K562 (cell line): ENCODE measurements around the gene WNT6. TPM values are rescaled to one million over a fixed set of nuclear protein-coding genes. Genes with fewer than 3 reads are reported as not detected.

Source experiments
- CBFA2T3 ChIP-seq: fragments of 450-650 bp; IDR thresholded peaks from 2 replicates; pipeline ENCODE4 v1.6.1; 2017
- GTF2A2 ChIP-seq: IDR thresholded peaks from 2 replicates; pipeline ENCODE4 v1.6.1; 2016; ENCODE audit warnings: mild to moderate bottlenecking, missing genetic modification characterization, missing compliant biosample characterization
- HNRNPUL1 ChIP-seq: fragments of 200-400 bp; formaldehyde crosslinking; IDR thresholded peaks from 2 replicates; pipeline ENCODE4 v1.6.1; 2017; ENCODE audit warnings: low read length
- NFE2L1 ChIP-seq: fragments of 450-650 bp; IDR thresholded peaks from 2 replicates; pipeline ENCODE4 v1.6.1; 2016; ENCODE audit warnings: missing genetic modification characterization, low read depth, mild to moderate bottlenecking, missing compliant biosample characterization, moderate library complexity, borderline replicate concordance
- THRA ChIP-seq: fragments of 450-650 bp; IDR thresholded peaks from 2 replicates; pipeline ENCODE4 v1.6.1; 2017; ENCODE audit warnings: mild to moderate bottlenecking, moderate library complexity
- ZNF699 ChIP-seq: fragments of 250-450 bp; sonication (Bioruptor Pico); IDR thresholded peaks from 2 replicates; pipeline ENCODE4 v1.8.0; 2021; ENCODE audit warnings: mild to moderate bottlenecking, moderate library complexity; ENCODE audit not compliant: insufficient replicate concordance
- polyA plus RNA-seq, 8 experiments: library from polyadenylated mRNA; depleted of rRNA in 4 of 8; stranded (reverse) in 5 of 8; unstranded in 3 of 8; fragments of >200 nt; fragmentation: Nextera tagmentation in 2 of 8; fragmentation: Illumina TruSeq in 1 of 8; extraction: Ambion mirVana in 2 of 8; extraction: Trizol in 1 of 8; gene quantifications; 2 replicates each; pipeline versions ENCODE4 v1.2.1 to v1.2.3, GENCODE V29; 2011 to 2014; ENCODE audit warnings: inconsistent platforms in 1 of 8, missing spikeins in 1 of 8
- total RNA-seq, 7 experiments: library from RNA; depleted of rRNA in 6 of 7; stranded (reverse); fragments of >200 nt in 6 of 7; fragmentation: Illumina TruSeq in 2 of 7; extraction: Trizol in 2 of 7; gene quantifications; 2 replicates each; pipeline versions ENCODE4 v1.2.1 to v1.2.3, GENCODE V29; 2011 to 2021; ENCODE audit warnings: low replicate concordance in 1 of 7
- TF ChIP-seq, protein P1 (sequence below), 2 experiments: fragments of 450-650 bp; IDR thresholded peaks; 2 replicates each; pipeline ENCODE4 v1.6.1; 2018; ENCODE audit warnings: mild to moderate bottlenecking in 2 of 2, low read depth in 1 of 2; ENCODE audit not compliant: partially characterized antibody in 2 of 2
- TF ChIP-seq, protein P2 (sequence below): fragments of 250-450 bp; sonication (Bioruptor Pico); IDR thresholded peaks from 2 replicates; pipeline ENCODE4 v1.8.0; 2022; ENCODE audit warnings: inconsistent platforms, mild to moderate bottlenecking, moderate library complexity, borderline replicate concordance
- TF ChIP-seq, protein P3 (sequence below), 2 experiments: fragments of 450-650 bp in 1 of 2; sonication (generic) in 1 of 2; formaldehyde crosslinking in 1 of 2; IDR thresholded peaks; 2 replicates each; pipeline versions ENCODE4 v1.7.1 to v1.9.0; 2016 to 2022; ENCODE audit warnings: inconsistent platforms in 1 of 2, mild to moderate bottlenecking in 1 of 2, missing genetic modification reagents in 1 of 2

Gene WNT6
- total and polyA plus RNA-seq, 9 of the 15 experiments (the other 6 are each of a cell fraction or from before 2014, with no cell fraction given) = not detected

DNA sequence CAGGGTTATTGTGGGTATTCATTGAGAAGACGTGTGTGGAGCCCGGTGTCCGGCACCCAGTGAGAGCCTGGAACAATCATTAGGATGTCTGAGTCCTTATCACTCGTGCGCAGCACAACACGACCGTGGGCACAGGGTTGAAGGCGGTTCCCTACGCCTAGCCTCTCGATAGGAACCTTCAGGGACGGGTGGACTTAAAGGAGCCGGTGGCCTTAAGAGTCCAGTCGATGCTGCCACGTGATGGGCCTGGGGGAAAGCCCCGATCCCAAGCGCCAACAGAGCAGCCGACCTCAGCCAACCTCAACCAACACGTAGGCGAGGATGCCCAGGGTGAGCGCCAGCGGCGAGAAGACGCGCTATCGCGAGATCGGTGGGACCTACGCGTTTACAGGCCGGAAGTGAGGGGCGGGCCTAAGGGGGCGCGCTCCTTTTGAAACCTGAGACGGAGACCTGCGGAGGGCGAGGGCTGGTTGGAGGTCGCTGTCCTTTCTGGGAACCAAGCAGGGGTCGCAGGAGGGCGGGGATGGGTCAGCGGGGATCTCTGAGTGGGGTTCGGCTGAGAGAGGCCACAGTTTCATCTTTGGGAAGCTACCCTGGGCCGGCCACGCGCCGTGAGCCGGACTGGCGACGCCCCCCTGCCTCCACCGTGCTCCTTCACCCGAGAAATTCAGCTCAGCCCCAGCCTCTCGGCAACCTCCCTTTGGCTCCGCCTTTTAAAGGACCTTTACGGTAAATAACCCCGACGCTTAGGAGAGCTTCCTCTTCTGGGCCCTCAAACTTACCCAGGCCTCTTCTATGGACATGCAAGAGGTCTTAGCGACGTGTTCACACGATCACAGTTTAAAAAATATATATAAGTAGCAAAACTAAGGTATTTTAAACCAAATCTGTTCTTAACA, 49.4 kb downstream of the WNT6 start (continued):
- TF ChIP-seq, protein P1, sequence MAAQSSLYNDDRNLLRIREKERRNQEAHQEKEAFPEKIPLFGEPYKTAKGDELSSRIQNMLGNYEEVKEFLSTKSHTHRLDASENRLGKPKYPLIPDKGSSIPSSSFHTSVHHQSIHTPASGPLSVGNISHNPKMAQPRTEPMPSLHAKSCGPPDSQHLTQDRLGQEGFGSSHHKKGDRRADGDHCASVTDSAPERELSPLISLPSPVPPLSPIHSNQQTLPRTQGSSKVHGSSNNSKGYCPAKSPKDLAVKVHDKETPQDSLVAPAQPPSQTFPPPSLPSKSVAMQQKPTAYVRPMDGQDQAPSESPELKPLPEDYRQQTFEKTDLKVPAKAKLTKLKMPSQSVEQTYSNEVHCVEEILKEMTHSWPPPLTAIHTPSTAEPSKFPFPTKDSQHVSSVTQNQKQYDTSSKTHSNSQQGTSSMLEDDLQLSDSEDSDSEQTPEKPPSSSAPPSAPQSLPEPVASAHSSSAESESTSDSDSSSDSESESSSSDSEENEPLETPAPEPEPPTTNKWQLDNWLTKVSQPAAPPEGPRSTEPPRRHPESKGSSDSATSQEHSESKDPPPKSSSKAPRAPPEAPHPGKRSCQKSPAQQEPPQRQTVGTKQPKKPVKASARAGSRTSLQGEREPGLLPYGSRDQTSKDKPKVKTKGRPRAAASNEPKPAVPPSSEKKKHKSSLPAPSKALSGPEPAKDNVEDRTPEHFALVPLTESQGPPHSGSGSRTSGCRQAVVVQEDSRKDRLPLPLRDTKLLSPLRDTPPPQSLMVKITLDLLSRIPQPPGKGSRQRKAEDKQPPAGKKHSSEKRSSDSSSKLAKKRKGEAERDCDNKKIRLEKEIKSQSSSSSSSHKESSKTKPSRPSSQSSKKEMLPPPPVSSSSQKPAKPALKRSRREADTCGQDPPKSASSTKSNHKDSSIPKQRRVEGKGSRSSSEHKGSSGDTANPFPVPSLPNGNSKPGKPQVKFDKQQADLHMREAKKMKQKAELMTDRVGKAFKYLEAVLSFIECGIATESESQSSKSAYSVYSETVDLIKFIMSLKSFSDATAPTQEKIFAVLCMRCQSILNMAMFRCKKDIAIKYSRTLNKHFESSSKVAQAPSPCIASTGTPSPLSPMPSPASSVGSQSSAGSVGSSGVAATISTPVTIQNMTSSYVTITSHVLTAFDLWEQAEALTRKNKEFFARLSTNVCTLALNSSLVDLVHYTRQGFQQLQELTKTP (IDR thresholded peaks at IDR 0.05; ENCODE audit: low read depth in 1 of 2, partially characterized antibody in 2 of 2) = no peak
- TF ChIP-seq GTF2A2 (tag) (no peak), NFE2L1 (tag) (no peak), HNRNPUL1 (no peak), ZNF699 (CRISPR knock-in tag) (no peak), THRA (peak; percentile 15; the same call in 1 of the 2 replicates), CBFA2T3 (no peak)
- TF ChIP-seq, protein P2, sequence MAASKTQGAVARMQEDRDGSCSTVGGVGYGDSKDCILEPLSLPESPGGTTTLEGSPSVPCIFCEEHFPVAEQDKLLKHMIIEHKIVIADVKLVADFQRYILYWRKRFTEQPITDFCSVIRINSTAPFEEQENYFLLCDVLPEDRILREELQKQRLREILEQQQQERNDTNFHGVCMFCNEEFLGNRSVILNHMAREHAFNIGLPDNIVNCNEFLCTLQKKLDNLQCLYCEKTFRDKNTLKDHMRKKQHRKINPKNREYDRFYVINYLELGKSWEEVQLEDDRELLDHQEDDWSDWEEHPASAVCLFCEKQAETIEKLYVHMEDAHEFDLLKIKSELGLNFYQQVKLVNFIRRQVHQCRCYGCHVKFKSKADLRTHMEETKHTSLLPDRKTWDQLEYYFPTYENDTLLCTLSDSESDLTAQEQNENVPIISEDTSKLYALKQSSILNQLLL (CRISPR knock-in tag) = no peak
- TF ChIP-seq, protein P3, sequence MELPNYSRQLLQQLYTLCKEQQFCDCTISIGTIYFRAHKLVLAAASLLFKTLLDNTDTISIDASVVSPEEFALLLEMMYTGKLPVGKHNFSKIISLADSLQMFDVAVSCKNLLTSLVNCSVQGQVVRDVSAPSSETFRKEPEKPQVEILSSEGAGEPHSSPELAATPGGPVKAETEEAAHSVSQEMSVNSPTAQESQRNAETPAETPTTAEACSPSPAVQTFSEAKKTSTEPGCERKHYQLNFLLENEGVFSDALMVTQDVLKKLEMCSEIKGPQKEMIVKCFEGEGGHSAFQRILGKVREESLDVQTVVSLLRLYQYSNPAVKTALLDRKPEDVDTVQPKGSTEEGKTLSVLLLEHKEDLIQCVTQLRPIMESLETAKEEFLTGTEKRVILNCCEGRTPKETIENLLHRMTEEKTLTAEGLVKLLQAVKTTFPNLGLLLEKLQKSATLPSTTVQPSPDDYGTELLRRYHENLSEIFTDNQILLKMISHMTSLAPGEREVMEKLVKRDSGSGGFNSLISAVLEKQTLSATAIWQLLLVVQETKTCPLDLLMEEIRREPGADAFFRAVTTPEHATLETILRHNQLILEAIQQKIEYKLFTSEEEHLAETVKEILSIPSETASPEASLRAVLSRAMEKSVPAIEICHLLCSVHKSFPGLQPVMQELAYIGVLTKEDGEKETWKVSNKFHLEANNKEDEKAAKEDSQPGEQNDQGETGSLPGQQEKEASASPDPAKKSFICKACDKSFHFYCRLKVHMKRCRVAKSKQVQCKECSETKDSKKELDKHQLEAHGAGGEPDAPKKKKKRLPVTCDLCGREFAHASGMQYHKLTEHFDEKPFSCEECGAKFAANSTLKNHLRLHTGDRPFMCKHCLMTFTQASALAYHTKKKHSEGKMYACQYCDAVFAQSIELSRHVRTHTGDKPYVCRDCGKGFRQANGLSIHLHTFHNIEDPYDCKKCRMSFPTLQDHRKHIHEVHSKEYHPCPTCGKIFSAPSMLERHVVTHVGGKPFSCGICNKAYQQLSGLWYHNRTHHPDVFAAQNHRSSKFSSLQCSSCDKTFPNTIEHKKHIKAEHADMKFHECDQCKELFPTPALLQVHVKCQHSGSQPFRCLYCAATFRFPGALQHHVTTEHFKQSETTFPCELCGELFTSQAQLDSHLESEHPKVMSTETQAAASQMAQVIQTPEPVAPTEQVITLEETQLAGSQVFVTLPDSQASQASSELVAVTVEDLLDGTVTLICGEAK (IDR thresholded peaks at IDR 0.05) = peak; percentile 78
- TF ChIP-seq, protein P3 (CRISPR knock-in tag; IDR thresholded peaks at IDR 0.05) = no peak
